GM19468 (cell line): Measurements from ENCODE around the gene ABCC6.
"Not testable (repeated sequence)": the region's sequence is repeated elsewhere in the genome, so short reads cannot be mapped to it uniquely, and the experiment has no call there.

ENCODE experiments used
- ATAC-seq: cut with Tn5 transposase; IDR thresholded peaks from one replicate; pipeline ENCODE4 v1.9.1; 2021; ENCODE audit warnings: mild to moderate bottlenecking, moderate library complexity, moderate number of reproducible peaks; ENCODE audit not compliant: unreplicated experiment; ENCODE audit errors: extremely low read depth

The ABCC6 gene

DNA sequence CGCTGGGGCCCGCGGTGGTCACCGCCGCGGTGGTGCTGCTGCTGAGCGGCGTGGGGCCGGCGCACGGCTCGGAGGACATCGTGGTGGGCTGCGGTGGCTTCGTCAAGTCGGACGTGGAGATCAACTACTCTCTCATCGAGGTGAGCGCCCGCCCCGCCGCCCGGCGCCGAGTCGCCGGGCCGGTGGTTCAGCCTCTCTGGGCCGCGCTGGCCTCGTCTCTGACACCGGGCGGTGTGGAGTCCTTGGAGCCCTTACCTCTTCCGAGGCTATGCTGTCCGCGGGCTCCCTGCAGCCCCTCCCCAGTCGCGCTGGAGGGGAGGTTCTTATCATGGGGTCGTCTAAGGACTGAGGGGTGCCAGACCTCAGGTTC, 9.4 kb upstream of the ABCC6 start:
- not testable (repeated sequence) for ATAC-seq

- ATAC-seq: not testable (repeated sequence)
Measured at GRCh38 chr16:16223662-16224241, 458 bp upstream of the ABCC6 start.

DNA sequence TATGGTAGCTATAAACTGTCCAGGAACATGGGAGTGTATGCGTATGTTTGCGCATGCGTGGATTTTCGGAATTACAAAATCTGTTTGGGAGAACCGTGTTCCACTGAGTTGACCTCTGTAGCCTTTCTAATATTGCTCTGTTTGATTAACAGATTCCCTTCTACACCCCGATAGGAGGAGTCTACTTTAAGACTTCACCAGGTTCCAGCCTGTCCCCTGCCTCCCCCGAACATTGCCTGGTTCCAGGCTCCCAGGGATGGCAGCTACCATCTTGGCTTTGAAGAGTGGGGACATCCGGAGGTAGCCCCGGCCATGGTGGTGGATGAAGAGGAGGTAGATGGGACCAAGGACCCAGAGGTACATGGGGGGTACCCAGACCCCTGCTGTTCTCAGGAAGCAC, 1.9 kb downstream of the ABCC6 start:
- not testable (repeated sequence) for ATAC-seq

DNA sequence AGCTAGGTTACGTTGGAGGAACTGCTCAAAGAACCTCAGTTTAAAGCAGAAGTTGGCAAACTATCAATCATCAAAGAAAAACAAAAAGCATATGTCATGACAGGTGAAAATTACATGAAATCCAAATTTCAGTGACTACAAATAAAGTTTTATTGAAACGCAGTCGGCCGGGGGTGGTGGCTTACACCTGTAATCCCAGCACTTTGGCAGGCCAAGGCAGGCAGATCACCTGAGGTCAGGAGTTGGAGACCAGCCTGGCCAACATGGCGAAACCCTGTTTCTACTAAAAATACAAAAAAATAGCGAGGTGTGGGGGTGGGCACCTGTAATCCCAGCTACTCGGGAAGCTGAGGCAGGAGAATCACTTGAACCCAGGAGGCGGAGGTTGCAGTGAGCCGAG, 2.8 kb downstream of the ABCC6 start:
- ATAC-seq: not testable (repeated sequence)

DNA sequence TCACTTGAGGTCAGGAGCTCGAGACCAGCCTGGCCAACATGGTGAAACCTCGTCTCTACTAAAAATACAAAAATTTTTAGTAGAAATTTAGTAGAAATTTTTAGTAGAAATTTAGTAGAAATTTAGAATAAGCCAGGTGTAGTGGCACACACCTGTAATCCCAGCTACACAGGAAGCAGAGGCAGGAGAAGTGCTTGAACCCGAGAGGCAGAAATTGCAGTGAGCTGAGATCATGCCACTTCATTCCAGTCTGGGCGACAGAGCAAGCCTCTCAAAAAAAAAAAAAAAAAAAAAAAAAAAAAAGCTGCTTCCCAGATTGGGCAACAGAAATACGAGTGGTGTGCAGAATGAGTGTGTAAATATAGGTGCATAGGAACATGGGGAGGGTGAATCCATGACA, 4.5 kb downstream of the ABCC6 start:
- ATAC-seq: not testable (repeated sequence)

GRCh38 chr16:16218349-16218748, 4.9 kb downstream of the ABCC6 start:
- not testable (repeated sequence) for ATAC-seq

DNA sequence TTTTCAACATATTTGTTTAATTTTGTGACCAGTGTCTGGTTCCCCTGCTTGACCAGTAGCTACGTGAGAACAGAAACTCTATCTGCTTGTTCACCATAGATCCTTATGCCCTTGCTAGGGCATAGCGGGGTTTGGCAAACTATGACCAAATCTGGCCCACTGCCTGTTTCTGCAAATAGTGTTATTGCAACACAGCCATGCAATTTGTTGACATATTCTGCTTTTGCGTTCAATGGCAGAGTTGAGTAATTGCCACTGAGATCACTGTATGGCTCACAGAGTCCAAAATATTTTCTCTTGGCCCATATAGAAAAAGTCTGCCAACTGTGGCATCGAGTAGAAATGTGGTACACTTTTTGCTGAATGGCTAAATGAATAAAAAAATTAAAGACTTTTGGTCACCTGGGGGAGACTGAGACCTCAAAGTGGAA, 9.4 kb downstream of the ABCC6 start:
- not testable (repeated sequence) for ATAC-seq

- ATAC-seq: not testable (repeated sequence)
Measured at GRCh38 chr16:16211404-16211803, 11.9 kb downstream of the ABCC6 start.

DNA sequence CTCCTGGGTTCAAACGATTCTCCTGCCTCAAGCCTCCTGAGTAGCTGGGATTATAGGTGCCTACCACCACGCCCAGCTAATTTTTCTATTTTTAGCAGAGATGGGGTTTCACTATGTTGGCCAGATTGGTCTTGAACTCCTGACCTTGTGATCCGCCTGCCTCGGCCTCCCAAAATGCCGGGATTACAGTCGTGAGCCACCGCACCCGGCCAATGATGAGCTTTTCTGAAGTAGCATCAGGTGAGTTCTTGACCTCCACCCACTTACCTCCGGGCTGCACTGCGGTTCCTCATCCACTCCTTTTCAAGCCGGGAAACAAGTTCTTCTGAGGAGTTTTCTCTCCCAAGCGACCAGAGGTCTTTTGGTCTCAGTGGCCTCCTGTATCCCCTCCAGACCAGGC, 14.8 kb downstream of the ABCC6 start:
- ATAC-seq: not testable (repeated sequence)

GRCh38 chr16:16207787-16208334, 15.4 kb downstream of the ABCC6 start:
- not testable (repeated sequence) for ATAC-seq

DNA sequence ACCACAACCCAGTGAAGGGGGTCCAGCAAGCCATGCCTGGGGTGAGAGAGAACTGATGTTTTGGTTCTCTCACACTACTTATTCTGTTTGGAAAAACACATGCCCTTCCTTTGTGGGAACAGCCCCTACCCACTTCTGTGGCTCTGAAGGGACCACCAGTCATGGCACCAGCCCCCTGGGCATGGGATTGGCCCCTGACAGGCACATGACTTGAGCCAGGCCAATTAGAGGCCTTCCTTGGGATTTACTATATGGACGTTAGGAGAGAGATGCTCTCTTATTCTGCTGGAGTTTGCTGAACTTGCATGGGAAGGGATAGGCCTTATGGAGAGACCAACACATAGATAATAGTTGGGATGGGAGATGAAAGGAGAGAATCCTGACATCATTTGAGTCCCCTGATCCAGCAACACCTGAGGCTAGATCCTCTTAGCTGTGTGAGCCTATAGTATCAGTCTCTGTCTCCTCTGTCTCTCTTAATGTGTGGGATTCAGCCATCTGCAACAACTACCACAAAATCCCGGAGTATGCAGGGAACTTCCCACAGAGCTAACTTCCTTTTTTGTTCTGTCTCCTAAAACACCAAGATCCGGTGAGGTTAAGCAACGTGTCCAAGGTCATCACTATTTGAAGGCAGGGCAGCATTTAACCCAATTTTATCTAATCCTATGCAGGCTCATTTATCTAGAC, 16.1 kb downstream of the ABCC6 start:
- not testable (repeated sequence) for ATAC-seq

- not testable (repeated sequence) for ATAC-seq
Measured at GRCh38 chr16:16205864-16206263, 17.4 kb downstream of the ABCC6 start.

GRCh38 chr16:16204552-16204951, 18.7 kb downstream of the ABCC6 start:
- ATAC-seq: not testable (repeated sequence)

DNA sequence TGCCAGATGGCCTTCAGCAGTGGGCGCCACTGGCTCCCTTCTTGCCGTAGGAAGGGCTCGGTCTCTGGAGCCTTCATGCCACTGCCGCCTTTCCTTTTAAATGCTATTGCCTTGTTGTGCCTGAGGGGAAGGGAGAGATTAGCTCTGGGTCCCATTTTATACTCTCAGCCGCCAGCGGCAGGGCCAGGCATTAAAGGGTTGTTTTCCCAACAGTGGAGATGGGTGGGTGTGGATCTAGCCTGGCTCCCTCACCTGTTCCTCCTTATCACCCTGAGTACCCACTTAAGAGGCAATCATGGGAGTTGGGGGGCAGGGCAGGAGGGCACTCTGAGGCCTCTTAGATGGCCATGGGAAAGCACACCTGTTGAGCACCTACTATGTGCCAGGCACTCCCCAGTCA, 19.8 kb downstream of the ABCC6 start:
- not testable (repeated sequence) for ATAC-seq

DNA sequence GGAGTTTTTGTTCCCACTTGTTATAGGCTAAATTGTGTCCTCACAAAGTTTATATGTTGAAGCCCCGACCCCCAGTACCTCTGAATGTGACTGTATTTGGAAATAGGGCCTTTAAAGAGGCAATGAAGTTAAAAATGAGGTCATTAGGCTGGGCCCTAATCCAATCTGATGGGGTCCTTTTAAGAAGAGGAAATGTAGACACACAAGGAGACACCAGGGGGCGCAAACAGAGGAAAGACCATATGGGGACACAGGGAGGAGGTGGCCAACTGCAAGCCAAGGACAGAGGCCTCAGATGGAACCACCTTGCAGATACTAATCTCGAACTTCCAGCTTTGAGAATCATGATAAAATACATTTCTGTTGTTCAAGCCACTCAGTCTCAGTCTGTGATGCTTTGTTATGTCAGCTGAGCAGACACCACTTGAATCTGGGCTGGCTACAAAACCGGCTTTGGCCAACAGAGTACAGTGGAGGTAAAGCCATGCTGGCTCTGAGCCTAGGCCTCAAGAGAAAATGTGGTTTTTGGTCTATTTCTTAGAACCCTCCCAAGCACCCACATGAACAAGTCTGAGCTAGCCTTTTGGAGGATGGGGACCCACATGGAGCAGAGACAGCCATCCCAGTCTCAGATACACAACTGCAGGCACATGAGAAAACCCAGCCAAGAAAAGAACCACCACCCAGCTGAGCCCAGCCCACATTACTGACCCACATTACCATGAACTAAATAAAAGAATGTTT, 20.7 kb downstream of the ABCC6 start:
- not testable (repeated sequence) for ATAC-seq

DNA sequence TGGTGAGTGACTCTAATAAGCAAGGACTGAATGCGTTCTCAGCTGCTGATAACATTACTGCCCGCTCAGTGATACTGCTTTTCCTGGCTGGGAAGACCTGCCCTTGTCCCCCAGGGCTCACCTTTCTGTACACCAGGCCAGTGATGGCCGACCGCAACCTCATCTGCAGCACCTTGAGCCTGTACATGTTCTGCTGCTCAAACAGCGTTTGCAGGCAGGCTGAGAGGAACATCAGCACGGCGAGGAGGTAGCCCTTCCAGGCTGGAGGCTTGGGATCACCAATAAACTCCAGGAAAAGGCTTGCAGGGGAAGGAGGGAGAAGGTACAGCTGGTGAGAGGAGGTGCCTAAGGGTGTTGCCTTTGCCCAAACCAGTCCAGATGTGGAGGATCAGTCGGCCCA, 21.4 kb downstream of the ABCC6 start:
- ATAC-seq: not testable (repeated sequence)

GRCh38 chr16:16200391-16200790, 22.9 kb downstream of the ABCC6 start:
- ATAC-seq: not testable (repeated sequence)

DNA sequence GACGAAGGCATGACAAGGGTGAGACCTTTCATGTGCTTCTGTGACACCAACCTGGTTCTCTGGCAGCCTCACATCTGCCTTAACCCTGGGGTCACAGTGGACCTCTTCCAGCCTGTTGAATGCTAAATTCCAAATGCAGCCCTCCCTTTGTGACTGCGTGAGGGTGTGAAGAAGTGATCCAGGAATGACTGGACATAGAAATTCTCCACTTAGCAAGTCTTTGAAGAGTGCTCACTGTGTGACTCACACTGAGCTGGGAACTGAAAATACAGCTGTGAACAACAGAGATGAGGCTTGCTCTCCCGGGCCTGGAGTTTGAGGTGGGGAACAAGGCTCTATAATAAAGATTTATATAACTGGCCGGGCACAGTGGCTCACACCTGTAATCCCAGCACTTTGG, 23.9 kb downstream of the ABCC6 start:
- ATAC-seq: not testable (repeated sequence)

GRCh38 chr16:16197966-16198365, 25.3 kb downstream of the ABCC6 start:
- ATAC-seq: no peak

GRCh38 chr16:16197331-16197730, 26.0 kb downstream of the ABCC6 start:
- no peak for ATAC-seq

DNA sequence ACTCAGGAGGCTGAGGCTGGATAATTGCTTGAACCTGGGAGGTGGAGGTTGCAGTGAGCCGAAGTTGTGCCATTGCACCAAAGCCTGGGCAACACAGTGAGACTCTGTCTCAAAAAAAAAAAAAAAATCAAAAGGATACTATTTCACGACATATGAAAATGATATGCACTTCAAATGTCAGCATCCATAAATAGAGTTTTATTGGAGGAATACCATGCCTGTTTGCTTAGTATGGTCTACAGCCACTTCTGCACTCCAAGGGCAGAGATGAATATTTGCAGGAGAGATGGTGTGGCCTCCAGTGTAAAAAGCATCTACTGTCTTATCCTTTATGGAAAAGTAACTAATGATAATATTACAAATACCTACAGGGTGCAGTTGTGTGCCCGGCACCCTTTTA, 27.2 kb downstream of the ABCC6 start:
- ATAC-seq: no peak
